NCI-H1930 (cell line): Measurements from ENCODE around the gene C1QL4.
"Not testable (repeated sequence)": the region's sequence is repeated elsewhere in the genome, so short reads cannot be mapped to it uniquely, and the experiment has no call there.

Experiments used
- DNase-seq, 2 experiments: peaks; one replicate each; lab custom pipeline; 2025; lab: John Stamatoyannopoulos, UW

The C1QL4 gene

DNA sequence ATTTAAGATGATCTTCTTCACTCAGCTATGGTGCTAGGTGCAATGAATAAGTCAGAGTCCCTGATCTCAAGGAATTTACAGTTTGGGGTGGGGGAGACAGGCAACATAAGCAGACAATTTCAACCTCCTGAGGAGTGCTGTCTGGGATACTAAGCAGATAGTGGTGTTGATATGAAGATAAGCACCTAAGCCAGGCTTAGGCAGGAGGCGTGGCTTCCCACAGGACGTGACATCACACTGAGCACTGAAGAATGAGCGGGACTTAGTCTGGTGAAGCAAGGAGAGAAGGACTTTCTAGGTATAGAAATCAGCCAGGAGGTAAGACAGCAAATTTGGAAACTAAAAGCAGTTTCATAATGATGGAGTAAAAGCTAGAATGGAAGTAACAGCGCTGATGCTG lies 35.2 kb downstream of the C1QL4 start:
- DNase-seq = no peak

GRCh38 chr12:49298160-49298559 lies 38.8 kb downstream of the C1QL4 start:
- no peak for DNase-seq

DNA sequence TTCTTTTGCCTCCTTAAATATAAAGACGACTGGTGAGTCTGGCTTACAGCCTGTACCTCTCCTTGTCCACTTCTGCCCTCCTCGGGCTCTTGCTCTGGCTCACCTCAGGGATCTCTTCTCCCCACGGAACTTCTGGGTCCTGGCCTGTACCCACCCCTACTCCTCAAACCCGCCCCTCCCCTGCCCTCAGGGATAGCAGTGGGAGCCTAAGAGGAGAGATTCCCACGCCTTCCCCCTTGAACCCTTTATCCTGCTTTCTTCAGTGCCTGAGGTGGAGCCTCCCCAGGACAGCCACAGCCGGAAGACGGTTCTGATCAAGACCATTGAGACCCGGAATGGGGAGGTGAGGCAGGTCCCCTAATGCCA lies 39.3 kb downstream of the C1QL4 start:
- no peak for DNase-seq

DNA sequence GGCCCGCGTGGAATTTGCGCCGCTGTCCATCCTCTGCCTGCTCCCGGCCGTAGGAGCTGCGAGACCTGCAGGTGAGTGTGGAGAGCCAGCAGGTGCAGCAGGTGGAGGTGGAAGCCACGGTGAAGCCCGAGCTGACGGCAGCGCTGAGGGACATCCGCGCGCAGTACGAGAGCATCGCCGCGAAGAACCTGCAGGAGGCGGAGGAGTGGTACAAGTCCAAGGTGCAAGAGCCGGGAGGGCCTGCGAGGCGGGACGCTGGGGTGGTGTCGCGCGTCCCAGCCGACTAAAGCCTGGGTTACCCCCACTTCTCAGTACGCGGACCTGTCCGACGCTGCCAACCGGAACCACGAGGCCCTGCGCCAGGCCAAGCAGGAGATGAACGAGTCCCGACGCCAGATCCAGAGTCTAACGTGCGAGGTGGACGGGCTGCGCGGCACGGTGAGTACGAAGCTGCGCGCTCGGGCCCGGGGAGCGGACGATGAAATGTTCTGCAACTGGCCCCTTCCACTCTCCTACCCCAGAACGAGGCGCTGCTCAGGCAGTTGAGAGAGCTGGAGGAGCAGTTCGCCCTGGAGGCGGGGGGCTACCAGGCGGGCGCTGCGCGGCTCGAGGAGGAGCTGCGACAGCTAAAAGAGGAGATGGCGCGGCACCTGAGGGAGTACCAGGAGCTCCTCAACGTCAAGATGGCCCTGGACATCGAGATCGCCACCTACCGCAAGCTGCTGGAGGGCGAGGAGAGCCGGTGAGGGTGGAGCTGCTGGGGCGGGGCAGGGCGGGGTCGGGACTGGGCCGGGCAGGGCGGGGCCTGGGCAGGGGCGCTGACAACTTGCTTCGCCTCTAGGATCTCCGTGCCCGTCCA lies 39.9 kb downstream of the C1QL4 start:
- peak; percentile 66 to 72 for DNase-seq

GRCh38 chr12:49296034-49296835 lies 40.8 kb downstream of the C1QL4 start:
- peak; percentile 68 to 76 for DNase-seq

DNA sequence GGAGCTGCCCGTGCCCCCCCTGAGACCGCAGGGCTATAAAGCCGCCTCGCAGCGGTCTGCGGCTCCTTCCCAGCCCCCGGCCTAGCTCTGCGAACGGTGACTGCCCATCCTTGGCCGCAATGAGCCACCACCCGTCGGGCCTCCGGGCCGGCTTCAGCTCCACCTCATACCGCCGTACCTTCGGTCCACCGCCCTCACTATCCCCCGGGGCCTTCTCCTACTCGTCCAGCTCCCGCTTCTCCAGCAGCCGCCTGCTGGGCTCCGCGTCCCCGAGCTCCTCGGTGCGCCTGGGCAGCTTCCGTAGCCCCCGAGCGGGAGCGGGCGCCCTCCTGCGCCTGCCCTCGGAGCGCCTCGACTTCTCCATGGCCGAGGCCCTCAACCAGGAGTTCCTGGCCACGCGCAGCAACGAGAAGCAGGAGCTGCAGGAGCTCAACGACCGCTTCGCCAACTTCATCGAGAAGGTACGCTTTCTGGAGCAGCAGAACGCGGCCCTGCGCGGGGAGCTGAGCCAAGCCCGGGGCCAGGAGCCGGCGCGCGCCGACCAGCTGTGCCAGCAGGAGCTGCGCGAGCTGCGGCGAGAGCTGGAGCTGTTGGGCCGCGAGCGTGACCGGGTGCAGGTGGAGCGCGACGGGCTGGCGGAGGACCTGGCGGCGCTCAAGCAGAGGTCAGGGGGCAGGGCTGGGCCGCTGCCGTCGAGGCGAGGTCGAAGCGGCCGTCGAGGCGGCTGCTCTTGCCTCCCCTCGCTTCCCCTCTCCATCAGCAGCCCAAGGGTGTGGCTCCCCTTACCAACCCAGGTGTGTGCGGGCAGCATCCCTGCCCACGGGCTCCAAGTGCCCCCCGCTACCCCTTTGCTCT lies 41.7 kb downstream of the C1QL4 start, which contains the start of gene PRPH:
TSS of gene PRPH (plus strand) at position 66 of the 855 bp plus-strand sequence. CDS start at position 120, 54 bp downstream.
- no peak for DNase-seq

GRCh38 chr12:49294804-49295081 lies 42.2 kb downstream of the C1QL4 start:
- DNase-seq = no peak

GRCh38 chr12:49294086-49294803 lies 42.7 kb downstream of the C1QL4 start:
- no peak for DNase-seq

GRCh38 chr12:49293056-49293956 lies 43.7 kb downstream of the C1QL4 start:
- DNase-seq = no peak

DNA sequence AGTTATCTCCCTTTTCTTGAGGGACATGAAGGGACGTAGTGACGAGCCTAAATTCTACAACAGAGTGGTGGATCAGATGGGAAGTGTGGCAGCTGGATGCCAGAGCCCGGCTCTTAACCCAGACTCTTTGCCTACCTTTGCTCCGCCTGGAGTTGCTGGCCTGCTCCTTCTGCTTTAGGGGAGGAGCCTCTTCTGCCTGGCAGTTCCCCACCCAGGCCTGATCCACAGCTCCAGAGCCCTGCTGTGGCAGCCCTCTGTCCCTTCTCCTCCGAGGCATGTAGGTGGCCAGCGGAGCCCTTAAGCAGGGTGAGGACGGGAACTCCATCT lies 44.3 kb downstream of the C1QL4 start:
- no peak for DNase-seq

DNA sequence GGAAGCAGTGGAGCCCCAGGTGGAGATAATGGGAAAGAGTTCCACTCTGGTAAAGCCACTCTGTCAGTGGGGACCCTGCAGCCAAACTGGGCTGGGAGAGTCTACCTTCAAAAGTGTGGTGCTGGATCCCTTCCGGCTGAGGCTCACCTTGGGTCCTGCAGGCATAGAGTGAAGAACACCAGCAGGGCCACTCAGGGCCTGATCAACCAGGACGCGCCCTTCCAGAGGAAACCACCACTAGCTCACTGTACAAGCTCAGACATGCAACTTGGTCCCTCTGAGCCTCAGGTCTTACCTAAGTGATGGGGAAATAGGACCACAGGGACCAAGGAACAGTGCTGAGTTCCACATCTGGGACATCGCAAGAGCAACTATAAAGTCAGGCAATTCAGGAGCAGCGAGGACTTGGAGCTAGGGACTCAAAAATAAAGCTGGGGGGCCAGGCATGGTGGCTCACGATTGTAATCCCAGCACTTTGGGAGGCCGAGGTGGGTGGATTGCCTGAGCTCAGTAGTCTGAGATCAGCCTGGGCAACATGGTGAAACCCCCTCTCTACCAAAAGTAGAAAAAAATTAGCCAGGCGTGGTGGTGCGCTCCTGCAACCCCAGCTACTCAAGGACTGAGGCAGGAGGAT lies 47.9 kb downstream of the C1QL4 start:
- DNase-seq = no peak

DNA sequence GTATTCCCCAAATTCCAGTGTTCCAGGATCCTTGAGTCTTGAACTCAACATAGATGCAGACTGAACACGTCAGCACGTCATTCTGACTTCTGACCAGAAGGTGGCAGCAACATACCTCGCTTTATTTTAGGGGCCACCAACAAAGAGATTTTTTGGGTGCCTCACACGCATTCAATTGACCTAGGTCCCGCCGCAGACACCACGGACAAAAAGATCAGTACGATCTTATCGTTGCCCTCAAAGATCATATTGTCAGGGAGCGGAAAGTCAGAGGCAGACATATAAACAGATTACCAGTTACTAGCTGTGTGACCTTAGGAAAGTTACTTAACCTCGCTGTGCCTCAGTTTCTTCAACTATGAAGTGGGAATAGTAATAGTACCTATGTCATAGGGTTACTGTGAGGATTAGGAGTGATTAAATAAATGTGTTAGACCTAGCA lies 48.6 kb downstream of the C1QL4 start:
- DNase-seq = peak; percentile 27 to 35

DNA sequence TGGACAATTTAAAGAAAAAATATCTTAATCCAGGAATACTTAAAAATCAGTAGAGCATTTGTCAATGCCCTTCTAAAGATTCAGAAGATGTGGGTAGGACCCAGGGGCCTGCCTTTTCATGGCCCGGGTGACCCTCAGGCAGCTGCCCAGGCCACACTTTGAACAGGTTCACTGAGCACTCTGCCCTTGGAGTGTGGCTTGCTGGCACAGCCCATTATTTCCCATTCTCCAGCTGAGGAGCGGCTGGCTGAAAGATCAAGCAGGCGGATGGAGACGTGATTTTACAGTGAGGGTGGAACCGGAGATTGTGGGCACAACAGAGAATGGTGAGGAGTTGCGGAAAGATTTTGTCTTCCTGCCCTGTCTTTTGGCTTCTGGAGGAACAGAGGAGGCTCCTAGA lies 49.1 kb downstream of the C1QL4 start:
- no peak for DNase-seq

DNA sequence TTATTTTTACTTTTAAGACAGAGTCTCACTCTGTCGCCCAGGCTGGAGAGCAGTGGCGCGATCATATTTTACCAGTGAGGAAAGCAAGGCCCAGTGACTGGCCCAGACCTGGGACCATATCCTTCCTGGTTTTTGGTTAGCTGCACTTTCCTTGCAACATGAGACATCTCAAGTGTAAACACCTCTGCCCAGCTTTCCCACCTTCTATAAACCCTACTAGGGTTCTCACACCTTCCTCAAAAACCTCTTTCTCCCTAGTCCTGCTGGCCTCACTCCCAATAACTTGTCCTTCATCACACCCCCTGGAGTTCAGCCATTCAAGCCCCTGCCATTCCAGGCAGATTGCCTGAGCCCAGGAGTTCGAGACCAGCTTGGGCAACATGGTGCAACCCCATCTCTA lies 52.3 kb downstream of the C1QL4 start:
- DNase-seq = no peak

GRCh38 chr12:49283541-49284429 lies 53.2 kb downstream of the C1QL4 start:
- no peak for DNase-seq

GRCh38 chr12:49282740-49283375 lies 54.1 kb downstream of the C1QL4 start:
- DNase-seq = not testable (repeated sequence)
